ENCODE data around the gene ZNF160.
"Not testable (repeated sequence)": the region's sequence is repeated elsewhere in the genome, so short reads cannot be mapped to it uniquely, and the experiment has no call there.

The ZNF160 gene

DNA sequence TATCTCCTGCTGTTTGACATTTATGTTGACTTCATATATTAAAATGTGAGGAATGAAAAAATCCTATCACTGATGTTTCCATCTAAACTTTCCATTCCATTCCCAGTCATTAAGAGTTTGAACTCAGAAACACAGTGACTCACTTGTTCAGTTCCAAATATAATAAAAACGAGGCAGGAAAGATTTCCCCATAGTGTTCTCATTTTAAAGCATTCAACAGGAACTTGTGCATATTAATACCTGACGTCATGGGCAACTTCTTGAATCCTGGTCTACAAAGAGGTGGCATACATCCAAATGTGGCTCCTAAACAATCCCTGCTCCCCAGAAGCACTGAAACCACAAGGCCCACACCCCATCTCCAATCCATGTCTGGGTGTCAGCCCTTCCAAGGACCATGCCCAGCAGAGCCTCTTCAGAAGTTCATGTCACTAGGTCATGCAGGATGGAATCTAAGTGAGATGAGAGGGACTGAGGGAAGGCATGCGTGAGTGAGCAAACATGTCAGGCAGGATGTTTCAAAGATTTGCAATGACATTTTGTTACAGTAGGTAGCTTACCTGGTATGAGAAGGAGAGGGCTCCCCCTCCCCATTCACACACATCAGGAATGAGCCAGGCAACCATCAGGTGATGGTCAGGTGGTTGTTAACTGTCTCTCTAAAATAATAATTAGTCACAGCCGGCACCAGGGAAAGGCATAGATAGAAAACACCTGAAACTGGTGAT, 68.1 kb downstream of the ZNF160 start:
- Histone ChIP-seq H3K9me3 (ENCODE audit: low read length) (peaks cover 11% of the 10 kb centered on the region), H3K36me3 (ENCODE audit: insufficient read depth, low read length) (no peaks in the 10 kb centered on the region), H3K4me3 (ENCODE audit: low read length) (no peak overlapping the region), H3K27me3 (ENCODE audit: insufficient read depth, low read length) (no peaks in the 10 kb centered on the region), H2AFZ (ENCODE audit: low read depth, low read length) (no peak overlapping the region), H3K4me1 (ENCODE audit: insufficient read depth, low read length) (peaks cover 6% of the 10 kb centered on the region)

DNA sequence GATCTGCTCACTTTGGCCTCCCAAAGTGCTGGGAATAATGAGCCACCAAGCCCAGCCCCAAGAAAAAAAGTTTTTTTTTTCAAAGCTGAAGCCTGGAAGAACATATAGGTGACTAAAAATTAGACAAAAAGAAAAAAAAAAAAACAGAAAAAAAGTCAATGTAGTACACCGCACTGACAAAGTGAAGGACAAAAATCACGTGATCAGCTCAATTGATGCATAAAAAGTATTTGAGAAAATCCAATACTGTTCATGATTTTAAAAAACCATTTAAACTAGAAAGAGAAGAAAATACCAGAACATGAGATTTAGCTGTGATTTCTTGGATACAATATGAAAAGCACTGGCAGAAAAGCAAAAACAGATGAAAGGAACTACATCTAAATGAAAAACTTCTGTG, 69.2 kb downstream of the ZNF160 start:
- Histone ChIP-seq H3K4me3 (ENCODE audit: low read length) (no peak overlapping the region), H3K4me1 (ENCODE audit: insufficient read depth, low read length) (peaks cover 6% of the 10 kb centered on the region), H3K36me3 (ENCODE audit: insufficient read depth, low read length) (no peaks in the 10 kb centered on the region), H2AFZ (ENCODE audit: low read depth, low read length) (no peak overlapping the region), H3K9me3 (ENCODE audit: low read length) (peaks cover 11% of the 10 kb centered on the region), H3K27me3 (ENCODE audit: insufficient read depth, low read length) (no peaks in the 10 kb centered on the region)

DNA sequence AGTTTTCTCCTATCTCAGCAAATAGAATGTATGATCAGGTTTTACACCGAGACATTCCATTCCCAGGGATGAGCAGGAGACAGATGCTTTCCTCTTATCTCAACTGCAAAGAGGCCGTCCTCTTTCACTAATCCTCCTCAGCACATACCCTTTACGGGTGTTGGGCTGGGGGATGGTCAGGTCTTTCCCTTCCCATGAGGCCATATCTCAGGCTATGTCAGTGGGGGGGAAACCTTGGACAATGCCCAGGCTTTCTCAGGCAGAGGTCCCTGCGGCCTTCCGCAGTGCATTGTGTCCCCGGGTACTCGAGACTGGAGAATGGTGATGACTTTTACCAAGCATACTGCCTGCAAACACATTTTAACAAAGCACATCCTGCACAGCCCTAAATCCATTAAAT, 74.9 kb downstream of the ZNF160 start:
- H3K9me3 ChIP-seq (ENCODE audit: low read length) = peaks cover 10% of the 10 kb centered on the region
- H3K27me3 ChIP-seq (ENCODE audit: insufficient read depth, low read length); H3K4me1 ChIP-seq (ENCODE audit: insufficient read depth, low read length); H2AFZ ChIP-seq (ENCODE audit: low read depth, low read length); H3K36me3 ChIP-seq (ENCODE audit: insufficient read depth, low read length); H3K4me3 ChIP-seq (ENCODE audit: low read length): not testable (repeated sequence)

- Histone ChIP-seq H3K36me3 (ENCODE audit: insufficient read depth, low read length) (no peaks in the 10 kb centered on the region), H3K4me3 (ENCODE audit: low read length) (no peak overlapping the region), H3K9me3 (ENCODE audit: low read length) (peaks cover 6% of the 10 kb centered on the region), H3K4me1 (ENCODE audit: insufficient read depth, low read length) (no peaks in the 10 kb centered on the region), H3K27me3 (ENCODE audit: insufficient read depth, low read length) (no peaks in the 10 kb centered on the region), H2AFZ (ENCODE audit: low read depth, low read length) (no peak overlapping the region)
Measured at GRCh38 chr19:53019684-53020083, 83.5 kb downstream of the ZNF160 start.
